Osteoblast (primary cell): ENCODE data around the gene RAP1GAP. TPM values are rescaled to one million over a fixed set of nuclear protein-coding genes. Genes with fewer than 3 reads are reported as not detected.

ENCODE experiments used
- DNase-seq: peaks from one replicate; pipeline ENCODE4 v3.0.0; 2011; ENCODE audit warnings: low spot score, mixed read lengths; ENCODE audit not compliant: insufficient read length; ENCODE audit errors: missing footprints
- H2AFZ ChIP-seq: 2 replicates; pipeline ENCODE4 v1.6.0; 2011; ENCODE audit warnings: mild to moderate bottlenecking, low read length
- H3K27ac ChIP-seq: 2 replicates; pipeline ENCODE4 v1.5.1; 2011; ENCODE audit warnings: mild to moderate bottlenecking, low read depth, low read length, moderate library complexity
- H3K27me3 ChIP-seq: 2 replicates; pipeline ENCODE4 v1.6.0; 2012; ENCODE audit warnings: mild to moderate bottlenecking, control low read depth, inconsistent platforms, low read length, moderate library complexity; ENCODE audit not compliant: insufficient read depth
- H3K36me3 ChIP-seq: 2 replicates; pipeline ENCODE4 v1.5.1; 2011; ENCODE audit warnings: mild to moderate bottlenecking, low read length, control low read depth, moderate library complexity; ENCODE audit not compliant: insufficient read depth
- H3K4me1 ChIP-seq: 2 replicates; pipeline ENCODE4 v1.5.1; 2011; ENCODE audit warnings: mild to moderate bottlenecking, low read length, control low read depth, moderate library complexity; ENCODE audit not compliant: insufficient read depth
- H3K4me2 ChIP-seq: 2 replicates; pipeline ENCODE4 v1.6.0; 2011; ENCODE audit warnings: mild to moderate bottlenecking, low read length; ENCODE audit not compliant: insufficient read depth
- H3K4me3 ChIP-seq: fragments of 200-600 bp; sonication (generic); 3 replicates; pipeline ENCODE4 v1.5.1; 2012; ENCODE audit warnings: mild to moderate bottlenecking, low read length, inconsistent platforms; ENCODE audit not compliant: insufficient read depth
- H3K79me2 ChIP-seq: 2 replicates; pipeline ENCODE4 v1.6.0; 2012; ENCODE audit warnings: mild to moderate bottlenecking, low read length, control low read depth, inconsistent platforms; ENCODE audit not compliant: insufficient read depth
- H3K9me3 ChIP-seq: 2 replicates; pipeline ENCODE4 v1.5.1; 2011; ENCODE audit warnings: low read depth, low read length, control low read depth
- H4K20me1 ChIP-seq: 2 replicates; pipeline ENCODE4 v1.6.0; 2012; ENCODE audit warnings: mild to moderate bottlenecking, low read length, control low read depth; ENCODE audit not compliant: insufficient read depth
- total RNA-seq: library from RNA; depleted of rRNA; stranded (reverse); fragments of >200 nt; gene quantifications from 2 replicates; pipeline ENCODE4 v1.2.3, GENCODE V29; 2012
- TF ChIP-seq, protein P1 (sequence below): IDR thresholded peaks from 2 replicates; pipeline ENCODE4 v1.5.1; 2011; ENCODE audit warnings: mild to moderate bottlenecking, low read depth, low read length, moderate library complexity; ENCODE audit errors: extremely low read depth

The RAP1GAP gene
- total RNA-seq, 1 donor: under 0.01 TPM

DNA sequence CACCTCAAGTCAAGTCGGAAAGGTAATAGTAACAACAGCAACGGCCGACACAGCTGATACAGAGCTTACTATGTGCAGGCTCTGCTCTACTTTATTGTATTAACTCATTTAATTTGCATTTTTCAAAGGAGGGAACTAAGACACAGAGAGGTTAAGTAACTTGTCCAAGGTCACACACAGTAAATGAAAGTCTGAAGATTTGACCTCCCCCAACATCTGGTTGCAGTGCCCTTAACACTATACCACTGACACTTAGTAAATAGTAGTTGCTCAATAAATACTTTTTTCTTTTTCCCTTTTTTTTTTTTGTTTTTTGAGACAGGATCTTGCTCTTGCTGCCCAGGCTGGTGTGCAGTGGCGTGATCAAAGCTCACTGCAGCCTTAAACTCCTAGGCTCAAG, 39.2 kb downstream of the RAP1GAP start:
- TF ChIP-seq, protein P1, sequence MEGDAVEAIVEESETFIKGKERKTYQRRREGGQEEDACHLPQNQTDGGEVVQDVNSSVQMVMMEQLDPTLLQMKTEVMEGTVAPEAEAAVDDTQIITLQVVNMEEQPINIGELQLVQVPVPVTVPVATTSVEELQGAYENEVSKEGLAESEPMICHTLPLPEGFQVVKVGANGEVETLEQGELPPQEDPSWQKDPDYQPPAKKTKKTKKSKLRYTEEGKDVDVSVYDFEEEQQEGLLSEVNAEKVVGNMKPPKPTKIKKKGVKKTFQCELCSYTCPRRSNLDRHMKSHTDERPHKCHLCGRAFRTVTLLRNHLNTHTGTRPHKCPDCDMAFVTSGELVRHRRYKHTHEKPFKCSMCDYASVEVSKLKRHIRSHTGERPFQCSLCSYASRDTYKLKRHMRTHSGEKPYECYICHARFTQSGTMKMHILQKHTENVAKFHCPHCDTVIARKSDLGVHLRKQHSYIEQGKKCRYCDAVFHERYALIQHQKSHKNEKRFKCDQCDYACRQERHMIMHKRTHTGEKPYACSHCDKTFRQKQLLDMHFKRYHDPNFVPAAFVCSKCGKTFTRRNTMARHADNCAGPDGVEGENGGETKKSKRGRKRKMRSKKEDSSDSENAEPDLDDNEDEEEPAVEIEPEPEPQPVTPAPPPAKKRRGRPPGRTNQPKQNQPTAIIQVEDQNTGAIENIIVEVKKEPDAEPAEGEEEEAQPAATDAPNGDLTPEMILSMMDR: no peak
- H3K27me3 ChIP-seq: peaks cover 3% of the 10 kb centered on the region
- H3K9me3 ChIP-seq: no peaks in the 10 kb centered on the region
- H2AFZ ChIP-seq: no peak overlapping the region
- H3K4me1 ChIP-seq: no peaks in the 10 kb centered on the region
- no peak overlapping the region for H3K4me3 ChIP-seq
- no peak overlapping the region for H3K27ac ChIP-seq
- H3K4me2 ChIP-seq: no peak overlapping the region
- no peaks in the 10 kb centered on the region for H3K36me3 ChIP-seq
- DNase-seq: no peak
- no peaks in the 10 kb centered on the region for H4K20me1 ChIP-seq
- no peaks in the 10 kb centered on the region for H3K79me2 ChIP-seq

GRCh38 chr1:21628798-21629393, 40.3 kb downstream of the RAP1GAP start:
- H3K4me1 ChIP-seq: no peaks in the 10 kb centered on the region
- TF ChIP-seq, protein P1: no peak
- no peaks in the 10 kb centered on the region for H3K9me3 ChIP-seq
- no peak for DNase-seq
- no peaks in the 10 kb centered on the region for H3K36me3 ChIP-seq
- no peak overlapping the region for H2AFZ ChIP-seq
- H3K27me3 ChIP-seq: no peaks in the 10 kb centered on the region
- H3K27ac ChIP-seq: no peak overlapping the region
- no peak overlapping the region for H3K4me2 ChIP-seq
- H3K4me3 ChIP-seq: no peak overlapping the region
- no peaks in the 10 kb centered on the region for H3K79me2 ChIP-seq
- H4K20me1 ChIP-seq: no peaks in the 10 kb centered on the region

DNA sequence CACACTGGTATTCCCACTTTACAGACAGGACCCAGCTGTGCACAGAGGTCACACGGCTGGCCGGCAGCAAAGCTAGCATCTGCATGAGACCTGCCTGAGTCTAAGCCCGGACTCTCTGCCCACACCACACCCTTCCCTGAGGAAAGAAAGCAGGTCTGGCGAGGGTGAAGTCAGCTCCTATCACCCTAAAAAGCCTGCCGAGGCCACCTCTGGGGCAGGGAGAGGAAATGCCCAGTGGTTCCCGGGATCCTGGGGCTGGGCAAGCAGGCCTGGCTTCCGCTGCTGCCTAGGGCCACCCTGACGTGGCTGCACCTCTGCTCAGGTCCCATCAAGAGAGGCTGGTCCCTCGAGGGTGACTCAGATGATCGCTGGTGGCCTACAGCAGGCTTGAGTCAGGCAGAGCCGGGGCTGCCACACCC, 42.2 kb downstream of the RAP1GAP start:
- Histone ChIP-seq H3K27ac (no peak overlapping the region), H3K4me1 (no peaks in the 10 kb centered on the region), H3K79me2 (no peaks in the 10 kb centered on the region), H3K27me3 (peaks cover 15% of the 10 kb centered on the region), H3K9me3 (no peaks in the 10 kb centered on the region), H3K4me3 (no peak overlapping the region), H3K4me2 (no peak overlapping the region), H4K20me1 (no peaks in the 10 kb centered on the region), H2AFZ (no peak overlapping the region), H3K36me3 (no peaks in the 10 kb centered on the region)
- TF ChIP-seq, protein P1: no peak
- DNase-seq: peak; percentile 89

DNA sequence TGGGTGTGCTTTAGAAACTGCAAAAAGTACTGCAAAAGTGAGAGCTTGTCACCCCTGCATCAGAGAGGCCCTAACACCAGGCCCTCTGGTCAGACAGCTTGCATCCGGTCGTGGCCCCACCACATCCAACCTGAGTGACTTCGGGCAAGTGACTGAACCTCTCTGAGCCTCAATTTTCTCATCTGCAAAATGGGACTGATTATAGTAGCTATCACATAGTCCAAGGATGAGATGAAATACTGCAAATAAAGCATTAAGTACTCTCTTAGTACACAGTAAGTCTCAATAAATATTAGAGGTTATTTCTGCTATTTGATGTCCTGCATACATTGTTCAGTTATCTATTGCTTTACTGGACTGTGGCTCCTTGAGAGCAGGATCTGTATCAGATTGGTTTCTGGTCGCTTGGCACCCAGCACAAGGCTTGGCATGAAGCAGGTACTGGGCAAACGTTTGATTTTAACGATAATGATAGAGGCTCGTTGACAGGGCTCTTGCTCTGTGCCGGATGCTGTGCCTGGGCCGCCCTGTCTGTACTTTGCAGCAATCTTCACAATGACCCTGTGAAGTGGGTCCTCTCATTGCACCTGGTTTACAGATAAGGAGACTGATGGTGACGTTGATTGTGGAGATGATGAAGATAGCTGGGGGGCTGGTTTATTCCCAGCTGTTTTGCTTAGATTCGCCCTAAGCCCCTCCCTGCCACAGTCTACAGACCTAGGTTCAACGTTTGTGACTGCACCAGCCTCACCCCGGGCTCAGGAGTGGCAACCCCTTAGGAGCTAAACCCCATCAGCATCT, 43.6 kb downstream of the RAP1GAP start:
- no peak overlapping the region for H2AFZ ChIP-seq
- H3K27me3 ChIP-seq: peaks cover 28% of the 10 kb centered on the region
- H3K36me3 ChIP-seq: no peaks in the 10 kb centered on the region
- no peak for DNase-seq
- H3K79me2 ChIP-seq: no peaks in the 10 kb centered on the region
- TF ChIP-seq, protein P1: no peak
- no peaks in the 10 kb centered on the region for H3K4me1 ChIP-seq
- H3K4me2 ChIP-seq: no peak overlapping the region
- no peak overlapping the region for H3K4me3 ChIP-seq
- no peaks in the 10 kb centered on the region for H4K20me1 ChIP-seq
- H3K27ac ChIP-seq: no peak overlapping the region
- no peaks in the 10 kb centered on the region for H3K9me3 ChIP-seq
